Suprapubic skin (tissue), 4 donors: ENCODE data around the gene PHYHIPL. TPM values are rescaled to one million over a fixed set of nuclear protein-coding genes. Genes with fewer than 3 reads are reported as not detected.

ENCODE experiments used
- DNase-seq, 2 donors: peaks; one replicate each; pipeline ENCODE4 v3.0.0-alpha.2; 2019; ENCODE audit warnings: low spot score in 2 of 2
- H3K27ac ChIP-seq: fragments of 200-600 bp; sonication (generic); one replicate; pipeline ENCODE4 v1.5.1; 2019
- H3K27me3 ChIP-seq: fragments of 200-600 bp; sonication (generic); one replicate; pipeline ENCODE4 v1.5.1; 2019
- H3K36me3 ChIP-seq: fragments of 200-600 bp; sonication (generic); one replicate; pipeline ENCODE4 v1.5.1; 2019
- H3K4me1 ChIP-seq: fragments of 200-600 bp; sonication (generic); one replicate; pipeline ENCODE4 v1.5.1; 2019
- H3K4me3 ChIP-seq: fragments of 200-600 bp; sonication (generic); one replicate; pipeline ENCODE4 v1.5.1; 2019; ENCODE audit warnings: mild to moderate bottlenecking
- H3K9me3 ChIP-seq: fragments of 200-600 bp; sonication (generic); one replicate; pipeline ENCODE4 v1.5.1; 2019
- EP300 ChIP-seq: sonication (generic); formaldehyde crosslinking; IDR thresholded peaks from one replicate; pipeline ENCODE4 v1.6.1; 2017; ENCODE audit warnings: antibody characterized with exemption
- POLR2A ChIP-seq, 2 donors: fragments of 450-650 bp; IDR thresholded peaks; one replicate each; pipeline ENCODE4 v1.6.1; 2017; ENCODE audit warnings: antibody characterized with exemption in 2 of 2, mild to moderate bottlenecking in 2 of 2, moderate library complexity in 2 of 2
- POLR2AphosphoS5 ChIP-seq, 3 donors: sonication (generic); formaldehyde crosslinking; IDR thresholded peaks; one replicate each; pipeline ENCODE4 v1.6.1; 2017; ENCODE audit warnings: antibody characterized with exemption in 3 of 3
- WGBS: methylation state at CpG from one replicate; pipeline ENCODE4 v1.1.5; 2018; 5-methylcytosine and 5-hydroxymethylcytosine counted together
- total RNA-seq, 4 donors: library from RNA; depleted of rRNA; stranded (reverse); fragments of >200 nt; gene quantifications; one replicate each; pipeline ENCODE4 v1.1.0, GENCODE V29; 2016
- TF ChIP-seq, protein P1 (sequence below), 2 donors: fragments of 200-600 bp in 1 of 2; fragments of 450-650 bp in 1 of 2; sonication (generic) in 1 of 2; IDR thresholded peaks; one replicate each; pipeline ENCODE4 v1.5.1; 2016 to 2019; ENCODE audit warnings: antibody characterized with exemption in 2 of 2, mild to moderate bottlenecking in 1 of 2, moderate library complexity in 1 of 2

PHYHIPL gene
- total RNA-seq, result under 1 TPM in 3 of 4 donors, not detected in 1; 0.21 to 0.25 (median 0.24) TPM

- H3K36me3 ChIP-seq, result no peaks in the 10 kb centered on the region
- DNase-seq, result no peak
- WGBS, result 2% methylated on average over 31 of the region's 90 CpGs
- H3K4me1 ChIP-seq, result peaks cover 18% of the 10 kb centered on the region
- H3K27ac ChIP-seq, result no peak within 1 kb of the TSS
- H3K9me3 ChIP-seq, result no peaks in the 10 kb centered on the region
- H3K27me3 ChIP-seq, result peaks cover 27% of the 10 kb centered on the region
- H3K4me3 ChIP-seq, result peak within 1 kb of the TSS; percentile 49
- TF ChIP-seq, protein P1, sequence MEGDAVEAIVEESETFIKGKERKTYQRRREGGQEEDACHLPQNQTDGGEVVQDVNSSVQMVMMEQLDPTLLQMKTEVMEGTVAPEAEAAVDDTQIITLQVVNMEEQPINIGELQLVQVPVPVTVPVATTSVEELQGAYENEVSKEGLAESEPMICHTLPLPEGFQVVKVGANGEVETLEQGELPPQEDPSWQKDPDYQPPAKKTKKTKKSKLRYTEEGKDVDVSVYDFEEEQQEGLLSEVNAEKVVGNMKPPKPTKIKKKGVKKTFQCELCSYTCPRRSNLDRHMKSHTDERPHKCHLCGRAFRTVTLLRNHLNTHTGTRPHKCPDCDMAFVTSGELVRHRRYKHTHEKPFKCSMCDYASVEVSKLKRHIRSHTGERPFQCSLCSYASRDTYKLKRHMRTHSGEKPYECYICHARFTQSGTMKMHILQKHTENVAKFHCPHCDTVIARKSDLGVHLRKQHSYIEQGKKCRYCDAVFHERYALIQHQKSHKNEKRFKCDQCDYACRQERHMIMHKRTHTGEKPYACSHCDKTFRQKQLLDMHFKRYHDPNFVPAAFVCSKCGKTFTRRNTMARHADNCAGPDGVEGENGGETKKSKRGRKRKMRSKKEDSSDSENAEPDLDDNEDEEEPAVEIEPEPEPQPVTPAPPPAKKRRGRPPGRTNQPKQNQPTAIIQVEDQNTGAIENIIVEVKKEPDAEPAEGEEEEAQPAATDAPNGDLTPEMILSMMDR (IDR thresholded peaks at IDR 0.05), result no peak
- TF ChIP-seq EP300 (no peak), POLR2A (IDR thresholded peaks at IDR 0.05) (no peak), POLR2AphosphoS5 (IDR thresholded peaks at IDR 0.05) (no peak)
These were observed at the start of gene PHYHIPL for GRCh38 chr10:59176241-59177030. PHYHIPL (plus strand) TSS chr10:59176643; CDS start chr10:59176854, 211 bp downstream.

DNA sequence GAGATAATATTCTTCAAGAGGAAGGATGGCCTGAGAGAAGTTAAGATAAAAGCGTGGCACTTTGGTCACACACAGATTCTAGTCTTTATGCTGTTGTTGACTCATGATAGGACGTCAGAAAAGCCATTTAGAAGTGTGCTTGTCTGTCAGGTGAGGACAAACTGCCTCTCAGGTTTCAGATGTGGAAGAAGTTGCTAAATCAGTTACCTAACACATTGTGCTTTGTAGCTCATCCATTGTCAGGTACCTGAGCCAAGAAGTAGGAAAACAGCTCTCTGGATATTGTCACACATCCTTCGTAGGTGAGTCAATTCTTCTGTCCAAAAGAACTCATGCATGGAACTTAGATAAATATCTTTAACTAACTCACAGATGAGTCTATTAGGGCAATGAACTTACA lies 49.5 kb upstream of the PHYHIPL start:
- 74% methylated on average over 3 of the region's 3 CpGs for WGBS
- TF ChIP-seq EP300, result no peak
- no peak for TF ChIP-seq POLR2AphosphoS5 (IDR thresholded peaks at IDR 0.05)
- TF ChIP-seq, protein P1 (IDR thresholded peaks at IDR 0.05), result no peak
- no peak for TF ChIP-seq POLR2A (IDR thresholded peaks at IDR 0.05)
- H3K9me3 ChIP-seq, result no peaks in the 10 kb centered on the region

GRCh38 chr10:59127991-59128390 lies 48.5 kb upstream of the PHYHIPL start:
- no peak for TF ChIP-seq POLR2AphosphoS5 (IDR thresholded peaks at IDR 0.05)
- no peak for TF ChIP-seq EP300
- TF ChIP-seq, protein P1 (IDR thresholded peaks at IDR 0.05), result no peak
- TF ChIP-seq POLR2A (IDR thresholded peaks at IDR 0.05), result no peak
- no peaks in the 10 kb centered on the region for H3K36me3 ChIP-seq
- DNase-seq, result no peak
- no peaks in the 10 kb centered on the region for H3K9me3 ChIP-seq
- no peak overlapping the region for H3K27ac ChIP-seq
- no peak overlapping the region for H3K4me3 ChIP-seq
- WGBS, result 70% methylated on average over 1 of the region's 1 CpG
- no peaks in the 10 kb centered on the region for H3K4me1 ChIP-seq
- H3K27me3 ChIP-seq, result no peaks in the 10 kb centered on the region

More for the DNA sequence above, 49.5 kb upstream of the PHYHIPL start:
- DNase-seq, result no peak
- H3K27me3 ChIP-seq, result no peaks in the 10 kb centered on the region
- no peaks in the 10 kb centered on the region for H3K36me3 ChIP-seq
- no peaks in the 10 kb centered on the region for H3K4me1 ChIP-seq
- H3K4me3 ChIP-seq, result no peak overlapping the region
- no peak overlapping the region for H3K27ac ChIP-seq

- Histone ChIP-seq H3K27me3 (no peaks in the 10 kb centered on the region), H3K4me3 (no peak overlapping the region), H3K36me3 (no peaks in the 10 kb centered on the region), H3K27ac (no peak overlapping the region), H3K9me3 (no peaks in the 10 kb centered on the region), H3K4me1 (no peaks in the 10 kb centered on the region)
- no peak for DNase-seq
- TF ChIP-seq POLR2A (IDR thresholded peaks at IDR 0.05) (no peak), POLR2AphosphoS5 (IDR thresholded peaks at IDR 0.05) (no peak), EP300 (no peak)
- TF ChIP-seq, protein P1 (IDR thresholded peaks at IDR 0.05), result no peak
These were observed 46.6 kb upstream of the PHYHIPL start for GRCh38 chr10:59129867-59130266.

GRCh38 chr10:59131666-59132065 lies 44.8 kb upstream of the PHYHIPL start:
- WGBS, result 30% methylated on average over 1 of the region's 1 CpG
- no peaks in the 10 kb centered on the region for H3K27me3 ChIP-seq
- no peak overlapping the region for H3K27ac ChIP-seq
- H3K4me1 ChIP-seq, result no peaks in the 10 kb centered on the region
- H3K4me3 ChIP-seq, result no peak overlapping the region
- H3K9me3 ChIP-seq, result no peaks in the 10 kb centered on the region
- TF ChIP-seq, protein P1 (IDR thresholded peaks at IDR 0.05), result no peak
- TF ChIP-seq POLR2A (IDR thresholded peaks at IDR 0.05) (no peak), POLR2AphosphoS5 (IDR thresholded peaks at IDR 0.05) (no peak), EP300 (no peak)
- no peak for DNase-seq
- H3K36me3 ChIP-seq, result no peaks in the 10 kb centered on the region
